Measurements from ENCODE around the gene ELOVL6. TPM values are rescaled to one million over a fixed set of nuclear protein-coding genes. Genes with fewer than 3 reads are reported as not detected.

ELOVL6 gene
- total RNA-seq, 3 donors from 2014 or later (not counting 1 experiment from before 2014, with no cell fraction given), result 25.0 to 35.2 (median 30.9) TPM

DNA sequence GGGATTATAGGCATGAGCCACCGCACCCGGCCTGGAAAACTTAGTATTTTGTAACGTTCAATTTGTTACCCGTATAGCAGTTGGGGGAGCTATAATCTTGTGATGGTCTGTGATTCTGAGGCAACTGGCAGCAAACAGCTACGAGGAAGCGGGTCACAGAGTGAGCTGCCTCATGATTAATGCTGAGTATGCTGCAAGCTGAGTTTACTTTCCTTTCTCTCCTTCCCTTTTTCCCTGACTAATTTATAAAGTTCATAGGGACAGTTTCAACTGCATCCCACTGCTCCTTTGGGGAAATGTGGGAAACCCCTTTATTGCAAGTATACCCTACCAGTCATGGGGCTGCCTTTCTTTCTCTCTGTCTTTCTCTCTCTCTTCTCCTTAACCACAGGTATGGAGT is 17.7 kb upstream of the ELOVL6 start:
- Mint-ChIP-seq H3K9me3 (peaks cover 5 to 6% of the 10 kb centered on the region in 2 donors), H3K4me1 (peaks cover 0 to 3% of the 10 kb centered on the region in 2 donors), H3K4me3 (no peak overlapping the region), H3K27ac (no peak overlapping the region), H3K36me3 (peaks cover 12% of the 10 kb centered on the region), H3K27me3 (ENCODE audit: low read depth in 2 of 2) (no peaks in the 10 kb centered on the region)
- TF ChIP-seq CTCF (IDR thresholded peaks at IDR 0.05), result no peak
- no peak overlapping the region for H3K4me3 ChIP-seq (ENCODE audit: low read length)
- no peak overlapping the region for H3K27ac ChIP-seq (ENCODE audit: low read length)
- intact Hi-C loops (cut with micrococcal nuclease), result no loop called here
- WGBS (ENCODE audit: insufficient coverage), result 84% methylated on average over 6 of the region's 6 CpGs
- ATAC-seq (no peak), DNase-seq (no peak)
- H3K4me1 ChIP-seq (ENCODE audit: control insufficient read depth, insufficient read depth, low read length), result no peaks in the 10 kb centered on the region
- no peaks in the 10 kb centered on the region for H3K36me3 ChIP-seq (ENCODE audit: control insufficient read depth, insufficient read depth, low read length)
- H3K27me3 ChIP-seq (ENCODE audit: control insufficient read depth, insufficient read depth, low read length), result no peaks in the 10 kb centered on the region
- H3K9me3 ChIP-seq (ENCODE audit: control insufficient read depth, insufficient read depth, low read length), result no peaks in the 10 kb centered on the region

DNA sequence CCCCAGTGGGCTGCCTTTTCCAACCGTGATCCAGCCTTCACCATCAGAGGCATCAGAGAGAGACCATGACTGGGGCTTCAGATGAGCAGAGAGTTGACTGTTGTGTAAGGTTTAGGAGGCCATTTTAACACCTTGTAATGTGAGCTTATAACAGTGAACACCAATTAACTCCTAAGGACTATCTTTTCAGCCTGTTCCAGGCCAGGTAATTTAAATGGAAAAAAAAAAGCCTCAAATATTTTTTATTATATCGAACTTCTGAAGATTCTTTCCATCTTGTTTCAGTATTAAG is 13.3 kb upstream of the ELOVL6 start:
- Mint-ChIP-seq H3K27me3 (ENCODE audit: low read depth in 2 of 2) (no peaks in the 10 kb centered on the region), H3K36me3 (no peaks in the 10 kb centered on the region), H3K27ac (no peak overlapping the region), H3K9me3 (no peaks in the 10 kb centered on the region), H3K4me1 (peaks cover 0 to 5% of the 10 kb centered on the region in 2 donors), H3K4me3 (no peak overlapping the region)
- DNase-seq (no peak), ATAC-seq (no peak)
- Histone ChIP-seq H3K27ac (ENCODE audit: low read length) (no peak overlapping the region), H3K36me3 (ENCODE audit: control insufficient read depth, insufficient read depth, low read length) (no peaks in the 10 kb centered on the region), H3K4me3 (ENCODE audit: low read length) (no peak overlapping the region), H3K27me3 (ENCODE audit: control insufficient read depth, insufficient read depth, low read length) (no peaks in the 10 kb centered on the region), H3K9me3 (ENCODE audit: control insufficient read depth, insufficient read depth, low read length) (no peaks in the 10 kb centered on the region), H3K4me1 (ENCODE audit: control insufficient read depth, insufficient read depth, low read length) (no peaks in the 10 kb centered on the region)
- intact Hi-C loops (cut with micrococcal nuclease), result loop anchor here (1.0 kb wide), 1 partner anchor 161 kb away; no protein-coding TSS in a partner anchor
- TF ChIP-seq CTCF (IDR thresholded peaks at IDR 0.05), result no peak
- 31% methylated on average over 1 of the region's 2 CpGs for WGBS (ENCODE audit: insufficient coverage)

GRCh38 chr4:110211007-110211769 is 12.8 kb upstream of the ELOVL6 start:
- DNase-seq, result peak in 1 of 2 donors; percentile 73
- Histone ChIP-seq H3K9me3 (ENCODE audit: control insufficient read depth, insufficient read depth, low read length) (no peaks in the 10 kb centered on the region), H3K27ac (ENCODE audit: low read length) (no peak overlapping the region), H3K36me3 (ENCODE audit: control insufficient read depth, insufficient read depth, low read length) (no peaks in the 10 kb centered on the region), H3K27me3 (ENCODE audit: control insufficient read depth, insufficient read depth, low read length) (no peaks in the 10 kb centered on the region), H3K4me1 (ENCODE audit: control insufficient read depth, insufficient read depth, low read length) (no peaks in the 10 kb centered on the region), H3K4me3 (ENCODE audit: low read length) (no peak overlapping the region)
- intact Hi-C loops (cut with micrococcal nuclease), result loop anchor here (1.0 kb wide), 1 partner anchor 161 kb away; no protein-coding TSS in a partner anchor
- H3K4me1 Mint-ChIP-seq, result peaks cover 0 to 5% of the 10 kb centered on the region in 2 donors
- H3K36me3 Mint-ChIP-seq, result no peaks in the 10 kb centered on the region
- peak; percentile 84 for TF ChIP-seq CTCF (IDR thresholded peaks at IDR 0.05)
- H3K27ac Mint-ChIP-seq, result peak overlapping the region in 1 of 2 donors; percentile 15
- no peaks in the 10 kb centered on the region for H3K27me3 Mint-ChIP-seq (ENCODE audit: low read depth in 2 of 2)
- WGBS (ENCODE audit: insufficient coverage), result 76% methylated on average over 8 of the region's 13 CpGs
- peak overlapping the region; percentile 55 for H3K4me3 Mint-ChIP-seq
- peak; percentile 70 to 93 (median 85) for ATAC-seq
- no peaks in the 10 kb centered on the region for H3K9me3 Mint-ChIP-seq

- 95% methylated on average over 6 of the region's 6 CpGs for WGBS (ENCODE audit: insufficient coverage)
- Histone ChIP-seq H3K36me3 (ENCODE audit: control insufficient read depth, insufficient read depth, low read length) (no peaks in the 10 kb centered on the region), H3K4me1 (ENCODE audit: control insufficient read depth, insufficient read depth, low read length) (no peaks in the 10 kb centered on the region), H3K9me3 (ENCODE audit: control insufficient read depth, insufficient read depth, low read length) (no peaks in the 10 kb centered on the region), H3K27me3 (ENCODE audit: control insufficient read depth, insufficient read depth, low read length) (no peaks in the 10 kb centered on the region), H3K27ac (ENCODE audit: low read length) (no peak overlapping the region), H3K4me3 (ENCODE audit: low read length) (no peak overlapping the region)
- Mint-ChIP-seq H3K9me3 (no peaks in the 10 kb centered on the region), H3K27me3 (ENCODE audit: low read depth in 2 of 2) (no peaks in the 10 kb centered on the region), H3K27ac (no peak overlapping the region), H3K4me1 (peaks cover 0 to 5% of the 10 kb centered on the region in 2 donors), H3K4me3 (no peak overlapping the region), H3K36me3 (no peaks in the 10 kb centered on the region)
- no peak for DNase-seq
- no peak for TF ChIP-seq CTCF (IDR thresholded peaks at IDR 0.05)
- no peak for ATAC-seq
- intact Hi-C loops (cut with micrococcal nuclease), result no loop called here
Observed at GRCh38 chr4:110208419-110208818, 10.0 kb upstream of the ELOVL6 start.
